ENCODE data around the gene MAMDC2.

MAMDC2 gene

DNA sequence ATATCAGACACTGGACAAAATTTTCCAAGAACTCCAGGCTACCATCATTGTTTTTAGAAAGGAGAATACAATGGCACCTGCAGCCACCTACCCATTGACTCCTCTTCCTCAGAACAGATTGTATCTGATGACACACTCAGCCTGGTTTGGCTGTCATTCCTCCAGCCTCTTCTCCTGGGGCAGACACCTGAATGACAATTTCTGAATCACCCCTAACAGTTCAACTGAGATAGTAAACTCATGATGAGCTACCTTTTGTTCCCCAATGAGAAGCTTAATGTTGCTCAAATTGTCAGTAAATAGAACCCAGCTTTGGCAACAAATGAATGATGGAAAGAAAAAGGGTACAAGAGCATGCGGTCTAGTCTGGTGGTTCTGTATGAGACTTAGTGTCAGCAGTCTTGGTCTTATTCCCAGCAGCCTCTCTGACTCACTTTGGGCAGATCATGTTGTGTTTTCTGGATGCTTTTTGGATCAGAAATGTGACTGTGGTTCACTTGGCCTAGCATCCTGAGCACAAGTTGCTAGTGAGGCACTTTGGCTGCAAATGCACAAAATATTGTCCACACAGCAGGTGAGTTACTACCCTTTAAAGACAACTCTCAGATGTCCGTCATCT lies 78.3 kb downstream of the MAMDC2 start:
- DNase-seq (ENCODE audit: extremely low read depth, insufficient read length): no peak
- no peaks in the 10 kb centered on the region; the same call in 1 of the 2 replicates for H3K27me3 ChIP-seq (replicated peaks; ENCODE audit: control insufficient read depth, insufficient read depth, low read length)
- H3K36me3 ChIP-seq (ENCODE audit: control insufficient read depth, insufficient read depth, low read length): no peaks in the 10 kb centered on the region
- TF ChIP-seq, protein P1, sequence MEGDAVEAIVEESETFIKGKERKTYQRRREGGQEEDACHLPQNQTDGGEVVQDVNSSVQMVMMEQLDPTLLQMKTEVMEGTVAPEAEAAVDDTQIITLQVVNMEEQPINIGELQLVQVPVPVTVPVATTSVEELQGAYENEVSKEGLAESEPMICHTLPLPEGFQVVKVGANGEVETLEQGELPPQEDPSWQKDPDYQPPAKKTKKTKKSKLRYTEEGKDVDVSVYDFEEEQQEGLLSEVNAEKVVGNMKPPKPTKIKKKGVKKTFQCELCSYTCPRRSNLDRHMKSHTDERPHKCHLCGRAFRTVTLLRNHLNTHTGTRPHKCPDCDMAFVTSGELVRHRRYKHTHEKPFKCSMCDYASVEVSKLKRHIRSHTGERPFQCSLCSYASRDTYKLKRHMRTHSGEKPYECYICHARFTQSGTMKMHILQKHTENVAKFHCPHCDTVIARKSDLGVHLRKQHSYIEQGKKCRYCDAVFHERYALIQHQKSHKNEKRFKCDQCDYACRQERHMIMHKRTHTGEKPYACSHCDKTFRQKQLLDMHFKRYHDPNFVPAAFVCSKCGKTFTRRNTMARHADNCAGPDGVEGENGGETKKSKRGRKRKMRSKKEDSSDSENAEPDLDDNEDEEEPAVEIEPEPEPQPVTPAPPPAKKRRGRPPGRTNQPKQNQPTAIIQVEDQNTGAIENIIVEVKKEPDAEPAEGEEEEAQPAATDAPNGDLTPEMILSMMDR (IDR thresholded peaks at IDR 0.05; ENCODE audit: insufficient read depth, low read length, poor library complexity, severe bottlenecking): no peak
- no peak overlapping the region for H3K4me3 ChIP-seq (replicated peaks; ENCODE audit: low read depth, low read length)

DNA sequence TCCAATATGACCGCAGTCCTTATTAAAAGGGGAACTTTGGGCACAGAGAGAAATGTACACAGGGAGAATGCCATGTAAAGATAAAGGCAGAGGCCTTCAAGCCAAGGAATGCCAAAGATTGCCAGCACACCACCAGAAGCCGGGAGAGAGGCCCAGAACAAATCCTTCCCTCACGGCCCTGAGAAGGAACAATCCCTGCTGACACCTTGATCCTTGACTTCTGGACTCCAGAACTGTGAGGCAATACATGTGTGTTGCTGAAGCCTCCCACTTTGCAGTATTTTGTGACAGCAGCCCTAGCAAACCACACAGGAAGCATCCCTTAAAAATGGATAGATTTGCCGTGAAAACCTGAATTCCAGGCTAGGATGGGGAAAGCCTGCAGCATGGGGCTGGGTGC lies 80.0 kb downstream of the MAMDC2 start:
- no peaks in the 10 kb centered on the region; the same call in 1 of the 2 replicates for H3K27me3 ChIP-seq (replicated peaks; ENCODE audit: control insufficient read depth, insufficient read depth, low read length)
- TF ChIP-seq, protein P1 (IDR thresholded peaks at IDR 0.05; ENCODE audit: insufficient read depth, low read length, poor library complexity, severe bottlenecking): no peak
- no peak overlapping the region for H3K4me3 ChIP-seq (replicated peaks; ENCODE audit: low read depth, low read length)
- no peaks in the 10 kb centered on the region for H3K36me3 ChIP-seq (ENCODE audit: control insufficient read depth, insufficient read depth, low read length)
- DNase-seq (ENCODE audit: extremely low read depth, insufficient read length): no peak

DNA sequence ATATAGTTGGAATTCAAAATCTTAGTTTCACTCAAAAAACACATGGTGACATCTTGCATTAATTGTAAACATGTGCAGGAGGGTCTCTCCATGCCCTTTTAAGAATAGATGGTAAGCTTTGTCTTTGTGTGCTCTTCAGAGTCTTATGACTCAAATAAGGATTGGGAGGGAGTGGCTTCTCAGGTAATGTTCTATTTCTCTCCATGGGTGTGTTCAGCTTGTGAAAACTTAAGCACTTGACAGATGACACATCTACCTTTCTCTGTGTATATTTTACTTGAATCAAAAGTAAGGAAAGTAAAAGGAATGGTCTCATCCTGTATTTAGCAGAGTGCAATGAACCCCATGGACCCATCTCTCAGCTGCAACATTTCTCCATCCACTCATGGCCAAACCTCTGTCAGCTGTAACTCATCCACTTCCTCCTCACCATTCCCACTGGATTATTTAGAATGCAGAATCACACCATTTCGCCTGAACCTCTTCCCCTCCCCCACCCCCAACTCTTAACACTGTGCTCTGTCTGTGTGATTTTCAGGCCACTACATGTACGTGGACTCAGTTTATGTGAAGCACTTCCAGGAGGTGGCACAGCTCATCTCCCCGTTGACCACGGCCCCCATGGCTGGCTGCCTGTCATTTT lies 82.1 kb downstream of the MAMDC2 start:
- Histone ChIP-seq H3K4me3 (replicated peaks; ENCODE audit: low read depth, low read length) (no peak overlapping the region), H3K27me3 (replicated peaks; ENCODE audit: control insufficient read depth, insufficient read depth, low read length) (no peaks in the 10 kb centered on the region), H3K36me3 (ENCODE audit: control insufficient read depth, insufficient read depth, low read length) (no peaks in the 10 kb centered on the region)
- no peak for DNase-seq (ENCODE audit: extremely low read depth, insufficient read length)
- TF ChIP-seq, protein P1 (IDR thresholded peaks at IDR 0.05; ENCODE audit: insufficient read depth, low read length, poor library complexity, severe bottlenecking): no peak

DNA sequence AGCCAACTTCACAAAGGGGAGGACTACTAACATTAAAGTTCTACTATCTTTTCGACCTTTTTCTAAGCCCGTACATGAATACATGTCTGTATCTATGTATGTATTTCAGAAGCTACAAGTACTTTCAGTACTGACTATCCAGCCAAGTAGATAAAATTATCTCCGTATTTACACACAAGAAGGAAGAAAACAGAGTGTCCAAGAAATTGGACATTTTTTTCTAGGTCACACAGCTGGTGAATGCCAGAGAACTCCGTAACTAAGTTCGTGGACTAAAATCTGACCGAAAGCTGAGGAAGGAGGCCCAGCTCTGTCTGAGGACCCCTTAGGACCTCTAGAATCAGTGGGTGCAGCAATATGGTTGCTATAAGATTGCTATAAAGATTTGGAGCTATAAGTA lies 83.4 kb downstream of the MAMDC2 start:
- no peak for DNase-seq (ENCODE audit: extremely low read depth, insufficient read length)
- Histone ChIP-seq H3K27me3 (replicated peaks; ENCODE audit: control insufficient read depth, insufficient read depth, low read length) (no peaks in the 10 kb centered on the region), H3K36me3 (ENCODE audit: control insufficient read depth, insufficient read depth, low read length) (no peaks in the 10 kb centered on the region), H3K4me3 (replicated peaks; ENCODE audit: low read depth, low read length) (no peak overlapping the region)
- TF ChIP-seq, protein P1 (IDR thresholded peaks at IDR 0.05; ENCODE audit: insufficient read depth, low read length, poor library complexity, severe bottlenecking): no peak

DNA sequence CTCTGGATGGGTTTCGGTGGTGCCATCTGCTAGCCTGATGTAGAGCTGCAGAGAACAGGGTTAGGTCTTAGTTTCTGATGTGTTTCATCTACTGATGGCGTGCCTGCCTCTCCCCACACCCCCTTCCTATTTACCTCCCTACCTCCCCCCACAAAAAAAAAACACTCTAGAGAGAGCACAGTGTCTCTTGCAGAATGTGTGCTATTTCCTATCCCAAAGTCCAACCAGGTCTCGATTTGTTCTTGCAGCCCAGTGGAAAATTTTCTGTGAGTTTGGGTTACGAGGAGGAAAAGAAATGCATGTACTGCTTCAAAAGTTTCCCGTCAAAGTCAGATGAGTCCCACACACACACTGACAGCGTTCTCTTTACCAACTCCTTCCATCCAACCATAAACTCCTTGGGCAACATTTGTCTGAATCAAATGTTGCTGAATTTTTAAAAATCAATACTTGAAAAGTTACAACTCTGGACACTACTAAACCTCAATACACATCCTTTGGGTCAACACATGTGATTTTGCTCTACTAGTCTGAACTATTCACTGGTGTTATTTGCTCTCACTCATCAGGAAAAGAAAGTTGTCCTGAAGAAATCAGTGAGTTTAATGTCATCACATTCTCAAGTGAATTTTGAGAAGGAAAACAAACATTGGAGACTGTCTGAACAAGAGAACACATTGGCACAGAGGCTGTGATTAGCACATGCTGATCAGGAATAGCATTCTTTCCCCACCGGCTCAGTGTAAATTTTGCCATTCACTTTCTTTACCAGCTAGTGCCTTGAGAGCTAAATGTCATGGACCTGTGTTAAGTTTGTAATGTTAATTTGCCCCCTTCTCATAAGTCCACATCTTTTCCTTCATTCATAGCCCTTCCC lies 84.1 kb downstream of the MAMDC2 start:
- Histone ChIP-seq H3K27me3 (replicated peaks; ENCODE audit: control insufficient read depth, insufficient read depth, low read length) (no peaks in the 10 kb centered on the region), H3K4me3 (replicated peaks; ENCODE audit: low read depth, low read length) (no peak overlapping the region), H3K36me3 (ENCODE audit: control insufficient read depth, insufficient read depth, low read length) (no peaks in the 10 kb centered on the region)
- TF ChIP-seq, protein P1 (IDR thresholded peaks at IDR 0.05; ENCODE audit: insufficient read depth, low read length, poor library complexity, severe bottlenecking): no peak
- no peak for DNase-seq (ENCODE audit: extremely low read depth, insufficient read length)
